SH-SY5Y (cell line): ENCODE measurements around the gene TENT4A.

Experiments
- GATA2 ChIP-seq: IDR thresholded peaks from 2 replicates; pipeline ENCODE4 v1.6.1; 2011; ENCODE audit warnings: mild to moderate bottlenecking, low read depth, low read length
- GATA3 ChIP-seq: IDR thresholded peaks from 2 replicates; pipeline ENCODE4 v1.6.1; 2011; ENCODE audit warnings: low read depth, mild to moderate bottlenecking, low read length, moderate library complexity

DNA sequence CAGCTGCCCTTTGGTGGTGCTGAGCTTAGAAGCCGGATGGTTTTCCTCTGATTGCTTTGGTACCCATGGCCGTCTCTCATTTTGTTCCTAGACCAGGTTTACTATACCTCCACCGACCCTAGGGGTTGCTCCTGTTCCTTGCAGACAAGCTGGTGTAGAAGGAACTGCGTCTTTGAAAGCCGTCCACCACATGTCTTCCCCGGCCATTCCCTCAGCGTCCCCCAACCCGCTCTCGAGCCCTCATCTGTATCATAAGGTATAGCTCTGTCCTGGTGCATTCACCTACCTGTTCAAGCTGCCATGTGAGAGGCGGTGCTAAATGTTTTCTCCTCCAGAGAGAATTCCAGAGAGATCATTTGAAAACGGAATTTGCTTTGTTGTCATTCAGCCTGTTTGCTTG lies 39.5 kb downstream of the TENT4A start:
- TF ChIP-seq GATA2 (no peak), GATA3 (no peak)
